SK-N-SH (cell line): ENCODE data around the gene CSN2. TPM values are rescaled to one million over a fixed set of nuclear protein-coding genes. Genes with fewer than 3 reads are reported as not detected.

Source experiments
- CTCF ChIA-PET: fragments of 300-600, 350-600 bp; formaldehyde crosslinking; extraction: SDS; loops from one replicate; lab custom pipeline; 2021; lab: Yijun Ruan, JAX
- POLR2A ChIA-PET: fragments of 350-600 bp; sonication (Branson Sonifier 250); formaldehyde crosslinking; extraction: SDS; loops from one replicate; lab custom pipeline; 2020; ENCODE audit warnings: antibody characterized with exemption, inconsistent platforms; lab: Yijun Ruan, JAX
- DNase-seq: peaks from one replicate; pipeline ENCODE4 v3.0.0; 2012
- H2AFZ ChIP-seq: fragments of 200-600 bp; sonication (generic); 2 replicates; pipeline ENCODE4 v1.8.1; 2016; ENCODE audit warnings: antibody characterized with exemption, mild to moderate bottlenecking, low read depth
- H3F3A ChIP-seq: fragments of 200-600 bp; sonication (generic); replicated peaks from 2 replicates; pipeline ENCODE3; 2016; ENCODE audit warnings: antibody characterized with exemption, mild to moderate bottlenecking; ENCODE audit not compliant: insufficient read depth
- H3K27ac ChIP-seq, 2 experiments: fragments of 200-500 bp in 1 of 2; fragments of 200-600 bp in 1 of 2; sonication (Bioruptor generic) in 1 of 2; sonication (generic), shearing (Covaris generic) in 1 of 2; 2 replicates each; pipeline versions ENCODE4 v1.5.1 to v1.6.1; 2014 to 2016; ENCODE audit warnings: low read depth in 2 of 2, inconsistent platforms in 1 of 2, low read length in 1 of 2, mild to moderate bottlenecking in 1 of 2, mixed read lengths in 1 of 2
- H3K27me3 ChIP-seq: fragments of 200-600 bp; sonication (generic), shearing (Covaris generic); 2 replicates; pipeline ENCODE4 v1.6.1; 2016; ENCODE audit warnings: mixed run types; ENCODE audit not compliant: insufficient read depth
- H3K36me3 ChIP-seq, 2 experiments: fragments of 200-500 bp in 1 of 2; fragments of 200-600 bp in 1 of 2; sonication (Bioruptor generic) in 1 of 2; sonication (generic) in 1 of 2; replicated peaks in 1 of 2; 2 replicates each; pipeline versions ENCODE3 to v1.5.1; 2014 to 2016; ENCODE audit warnings: low read length in 1 of 2, mild to moderate bottlenecking in 1 of 2; ENCODE audit not compliant: insufficient read depth in 2 of 2, control insufficient read depth in 1 of 2
- H3K4me1 ChIP-seq, 2 experiments: fragments of 200-500 bp in 1 of 2; fragments of 200-600 bp in 1 of 2; sonication (Bioruptor generic) in 1 of 2; sonication (generic), shearing (Covaris generic) in 1 of 2; 2 replicates each; pipeline versions ENCODE4 v1.5.1 to v1.6.1; 2014 to 2016; ENCODE audit warnings: low read depth in 1 of 2, low read length in 1 of 2, mixed run types in 1 of 2; ENCODE audit not compliant: insufficient read depth in 2 of 2, control insufficient read depth in 1 of 2
- H3K4me2 ChIP-seq: fragments of 200-600 bp; sonication (generic), shearing (Covaris generic); 2 replicates; pipeline ENCODE4 v1.6.1; 2017; ENCODE audit warnings: mixed run types
- H3K4me3 ChIP-seq, 2 experiments: fragments of 200-500 bp in 1 of 2; fragments of 200-600 bp in 1 of 2; sonication (Bioruptor generic) in 1 of 2; sonication (generic), shearing (Covaris generic) in 1 of 2; 2 replicates each; pipeline versions ENCODE4 v1.5.1 to v1.8.1; 2014 to 2016; ENCODE audit warnings: low read depth in 2 of 2, inconsistent platforms in 1 of 2, low read length in 1 of 2, mild to moderate bottlenecking in 1 of 2, mixed read lengths in 1 of 2, moderate library complexity in 1 of 2
- H3K79me2 ChIP-seq: fragments of 200-600 bp; sonication (generic); 2 replicates; pipeline ENCODE4 v1.8.1; 2017; ENCODE audit warnings: mild to moderate bottlenecking; ENCODE audit not compliant: insufficient read depth
- H3K9ac ChIP-seq: fragments of 200-600 bp; sonication (generic); 2 replicates; pipeline ENCODE4 v1.6.1; 2017; ENCODE audit warnings: mixed run types
- H3K9me2 ChIP-seq: fragments of 200-600 bp; sonication (generic); 2 replicates; pipeline ENCODE4 v1.6.1; 2017; ENCODE audit warnings: mixed run types
- H3K9me3 ChIP-seq: fragments of 200-600 bp; sonication (generic); 2 replicates; pipeline ENCODE4 v1.6.1; 2017; ENCODE audit warnings: mixed run types, mild to moderate bottlenecking, moderate library complexity
- H4K20me1 ChIP-seq: fragments of 200-600 bp; sonication (generic); 2 replicates; pipeline ENCODE4 v1.6.1; 2017; ENCODE audit warnings: mild to moderate bottlenecking, mixed run types; ENCODE audit not compliant: insufficient read depth
- EZH2phosphoT487 ChIP-seq: fragments of 200-600 bp; sonication (generic); IDR thresholded peaks from 2 replicates; pipeline ENCODE4 v1.6.1; 2017; ENCODE audit warnings: low read depth, mixed run types, mild to moderate bottlenecking, antibody characterized with exemption, moderate library complexity, borderline replicate concordance
- FOSL2 ChIP-seq: IDR thresholded peaks from 2 replicates; pipeline ENCODE4 v1.4.0; 2012; ENCODE audit warnings: low read depth, mild to moderate bottlenecking, moderate library complexity, borderline replicate concordance
- FOXM1 ChIP-seq: IDR thresholded peaks from 2 replicates; pipeline ENCODE4 v1.4.0; 2012; ENCODE audit warnings: low read depth, mild to moderate bottlenecking
- GATA2 ChIP-seq: sonication (generic); formaldehyde crosslinking; IDR thresholded peaks from 2 replicates; pipeline ENCODE4 v1.5.0; 2020; ENCODE audit warnings: mild to moderate bottlenecking, missing genetic modification reagents
- JUND ChIP-seq: IDR thresholded peaks from 2 replicates; pipeline ENCODE4 v1.4.0; 2012
- MAX ChIP-seq: IDR thresholded peaks from 2 replicates; pipeline ENCODE4 v1.4.0; 2012; ENCODE audit warnings: low read depth
- MXI1 ChIP-seq: IDR thresholded peaks from 2 replicates; pipeline ENCODE4 v1.6.1; 2012; ENCODE audit warnings: mild to moderate bottlenecking, low read depth, low read length, improper control_type of control experiment
- NFIC ChIP-seq: IDR thresholded peaks from 2 replicates; pipeline ENCODE4 v1.4.0; 2012; ENCODE audit warnings: borderline replicate concordance
- NRF1 ChIP-seq: IDR thresholded peaks from 2 replicates; pipeline ENCODE4 v1.6.1; 2012; ENCODE audit warnings: low read depth, mild to moderate bottlenecking, low read length
- POLR2AphosphoS5 ChIP-seq: IDR thresholded peaks from 2 replicates; pipeline ENCODE4 v1.6.1; 2012; ENCODE audit warnings: low read depth, low read length
- RFX5 ChIP-seq: IDR thresholded peaks from 2 replicates; pipeline ENCODE4 v1.6.1; 2012; ENCODE audit warnings: mild to moderate bottlenecking, improper control_type of control experiment, low read length
- RXRA ChIP-seq: IDR thresholded peaks from 2 replicates; pipeline ENCODE4 v1.4.0; 2012; ENCODE audit warnings: low read depth, mild to moderate bottlenecking, borderline replicate concordance
- SIN3A ChIP-seq: IDR thresholded peaks from 2 replicates; pipeline ENCODE4 v1.6.1; 2012; ENCODE audit warnings: low read depth, mild to moderate bottlenecking, low read length, moderate library complexity, borderline replicate concordance
- SMC3 ChIP-seq: IDR thresholded peaks from 2 replicates; pipeline ENCODE4 v1.6.1; 2012; ENCODE audit warnings: low read depth, low read length, improper control_type of control experiment
- WGBS: methylation state at CpG from one replicate; pipeline ENCODE4 v1.1.6; 2017; ENCODE audit warnings: low lambda C conversion rate; 5-methylcytosine and 5-hydroxymethylcytosine counted together
- polyA plus RNA-seq, 3 experiments: library from polyadenylated mRNA; depleted of rRNA; stranded (reverse); fragments of >200 nt; gene quantifications; 2 replicates each; pipeline ENCODE4 v1.2.3, GENCODE V29; 2012
- TF ChIP-seq, protein P1 (sequence below): fragments of 150-350 bp; IDR thresholded peaks from 2 replicates; pipeline ENCODE4 v1.6.1; 2017; ENCODE audit warnings: antibody characterized with exemption, low read length, low read depth, borderline replicate concordance
- TF ChIP-seq, protein P2 (sequence below): IDR thresholded peaks from 2 replicates; pipeline ENCODE4; 2012
- TF ChIP-seq, protein P3 (sequence below): fragments of 200-600 bp; sonication (generic); IDR thresholded peaks from 2 replicates; pipeline ENCODE4 v1.6.1; 2017; ENCODE audit warnings: antibody characterized with exemption, mild to moderate bottlenecking, moderate library complexity

Gene CSN2
- polyA plus RNA-seq, 1 of the 3 experiments (the other 2 are of a cell fraction), result not detected

- Histone ChIP-seq H2AFZ (no peak overlapping the region), H3F3A (no peaks in the 10 kb centered on the region), H3K9me2 (no peaks in the 10 kb centered on the region), H3K79me2 (no peaks in the 10 kb centered on the region), H4K20me1 (no peaks in the 10 kb centered on the region), H3K4me2 (no peak overlapping the region), H3K36me3 (no peaks in the 10 kb centered on the region), H3K9me3 (no peaks in the 10 kb centered on the region), H3K27me3 (no peaks in the 10 kb centered on the region), H3K9ac (no peak overlapping the region), H3K4me3 (no peak overlapping the region), H3K4me1 (no peaks in the 10 kb centered on the region), H3K27ac (no peak overlapping the region)
- DNase-seq, result no peak
- TF ChIP-seq FOXM1 (no peak), RFX5 (no peak), RXRA (no peak), FOSL2 (no peak)
- POLR2A ChIA-PET, result no interaction called here
- 3% methylated on average over 1 of the region's 1 CpG for WGBS
- CTCF ChIA-PET, result no interaction called here
Measured at GRCh38 chr4:69986663-69987062, 21.1 kb upstream of the CSN2 start.

- CTCF ChIA-PET, result no interaction called here
- H3F3A ChIP-seq, result no peaks in the 10 kb centered on the region
- DNase-seq, result no peak
Measured at GRCh38 chr4:69984030-69984443, 18.5 kb upstream of the CSN2 start.

GRCh38 chr4:69977582-69977981 is 12.1 kb upstream of the CSN2 start:
- 0 out of 2 replicates have a peak overlapping the region, but pooled peaks have one; percentile 41 for H2AFZ ChIP-seq
- H3K79me2 ChIP-seq, result no peaks in the 10 kb centered on the region
- CTCF ChIA-PET, result no interaction called here
- TF ChIP-seq, protein P1, sequence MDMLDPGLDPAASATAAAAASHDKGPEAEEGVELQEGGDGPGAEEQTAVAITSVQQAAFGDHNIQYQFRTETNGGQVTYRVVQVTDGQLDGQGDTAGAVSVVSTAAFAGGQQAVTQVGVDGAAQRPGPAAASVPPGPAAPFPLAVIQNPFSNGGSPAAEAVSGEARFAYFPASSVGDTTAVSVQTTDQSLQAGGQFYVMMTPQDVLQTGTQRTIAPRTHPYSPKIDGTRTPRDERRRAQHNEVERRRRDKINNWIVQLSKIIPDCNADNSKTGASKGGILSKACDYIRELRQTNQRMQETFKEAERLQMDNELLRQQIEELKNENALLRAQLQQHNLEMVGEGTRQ, result no peak
- TF ChIP-seq GATA2 (CRISPR knock-in tag), result no peak
- TF ChIP-seq NRF1, result no peak
- no peak for TF ChIP-seq SMC3
- no peak for TF ChIP-seq NFIC
- TF ChIP-seq FOSL2, result no peak
- TF ChIP-seq MAX, result no peak
- no peak for TF ChIP-seq EZH2phosphoT487
- TF ChIP-seq, protein P2, sequence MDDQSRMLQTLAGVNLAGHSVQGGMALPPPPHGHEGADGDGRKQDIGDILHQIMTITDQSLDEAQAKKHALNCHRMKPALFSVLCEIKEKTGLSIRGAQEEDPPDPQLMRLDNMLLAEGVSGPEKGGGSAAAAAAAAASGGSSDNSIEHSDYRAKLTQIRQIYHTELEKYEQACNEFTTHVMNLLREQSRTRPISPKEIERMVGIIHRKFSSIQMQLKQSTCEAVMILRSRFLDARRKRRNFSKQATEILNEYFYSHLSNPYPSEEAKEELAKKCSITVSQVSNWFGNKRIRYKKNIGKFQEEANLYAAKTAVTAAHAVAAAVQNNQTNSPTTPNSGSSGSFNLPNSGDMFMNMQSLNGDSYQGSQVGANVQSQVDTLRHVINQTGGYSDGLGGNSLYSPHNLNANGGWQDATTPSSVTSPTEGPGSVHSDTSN, result no peak
- TF ChIP-seq POLR2AphosphoS5, result no peak
- no peak for TF ChIP-seq MXI1
- TF ChIP-seq, protein P3, sequence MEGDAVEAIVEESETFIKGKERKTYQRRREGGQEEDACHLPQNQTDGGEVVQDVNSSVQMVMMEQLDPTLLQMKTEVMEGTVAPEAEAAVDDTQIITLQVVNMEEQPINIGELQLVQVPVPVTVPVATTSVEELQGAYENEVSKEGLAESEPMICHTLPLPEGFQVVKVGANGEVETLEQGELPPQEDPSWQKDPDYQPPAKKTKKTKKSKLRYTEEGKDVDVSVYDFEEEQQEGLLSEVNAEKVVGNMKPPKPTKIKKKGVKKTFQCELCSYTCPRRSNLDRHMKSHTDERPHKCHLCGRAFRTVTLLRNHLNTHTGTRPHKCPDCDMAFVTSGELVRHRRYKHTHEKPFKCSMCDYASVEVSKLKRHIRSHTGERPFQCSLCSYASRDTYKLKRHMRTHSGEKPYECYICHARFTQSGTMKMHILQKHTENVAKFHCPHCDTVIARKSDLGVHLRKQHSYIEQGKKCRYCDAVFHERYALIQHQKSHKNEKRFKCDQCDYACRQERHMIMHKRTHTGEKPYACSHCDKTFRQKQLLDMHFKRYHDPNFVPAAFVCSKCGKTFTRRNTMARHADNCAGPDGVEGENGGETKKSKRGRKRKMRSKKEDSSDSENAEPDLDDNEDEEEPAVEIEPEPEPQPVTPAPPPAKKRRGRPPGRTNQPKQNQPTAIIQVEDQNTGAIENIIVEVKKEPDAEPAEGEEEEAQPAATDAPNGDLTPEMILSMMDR, result no peak

More at GRCh38 chr4:69984030-69984443, 18.5 kb upstream of the CSN2 start:
- TF ChIP-seq JUND, result no peak
- TF ChIP-seq MXI1, result no peak
- no peak for TF ChIP-seq FOSL2
- TF ChIP-seq SIN3A, result no peak
- TF ChIP-seq NRF1, result no peak
- Histone ChIP-seq H3K4me1 (no peaks in the 10 kb centered on the region), H3K9me3 (no peaks in the 10 kb centered on the region), H4K20me1 (no peaks in the 10 kb centered on the region), H3K79me2 (no peaks in the 10 kb centered on the region), H2AFZ (no peak overlapping the region), H3K9ac (no peak overlapping the region), H3K4me2 (no peak overlapping the region), H3K4me3 (no peak overlapping the region), H3K9me2 (no peaks in the 10 kb centered on the region), H3K36me3 (no peaks in the 10 kb centered on the region), H3K27ac (no peak overlapping the region), H3K27me3 (no peaks in the 10 kb centered on the region)
- POLR2A ChIA-PET, result no interaction called here
- 7% methylated on average over 2 of the region's 2 CpGs for WGBS

More at GRCh38 chr4:69977582-69977981, 12.1 kb upstream of the CSN2 start:
- H3K27me3 ChIP-seq, result no peaks in the 10 kb centered on the region
- DNase-seq, result no peak
- H3F3A ChIP-seq, result no peaks in the 10 kb centered on the region
- no peak overlapping the region for H3K27ac ChIP-seq
- no peak overlapping the region for H3K9ac ChIP-seq
- H3K36me3 ChIP-seq, result no peaks in the 10 kb centered on the region
- no peaks in the 10 kb centered on the region for H3K9me3 ChIP-seq
- no peaks in the 10 kb centered on the region for H4K20me1 ChIP-seq
- H3K4me1 ChIP-seq, result no peaks in the 10 kb centered on the region
- POLR2A ChIA-PET, result no interaction called here
- no peaks in the 10 kb centered on the region for H3K9me2 ChIP-seq
- no peak overlapping the region for H3K4me2 ChIP-seq
- no peak overlapping the region for H3K4me3 ChIP-seq
